Heart right ventricle (tissue), 16 donors: ENCODE results near the gene SLC25A18. TPM values are rescaled to one million over a fixed set of nuclear protein-coding genes. Genes with fewer than 3 reads are reported as not detected.

Experiments used
- ATAC-seq, 8 donors: fragments of 200-7000 bp; cut with Tn5 transposase; one replicate each; pipeline ENCODE4 v1.9.1; 2020; ENCODE audit warnings: mild to moderate bottlenecking in 8 of 8, moderate library complexity in 8 of 8, moderate number of reproducible peaks in 1 of 8
- DNase-seq, 2 donors: peaks; one replicate each; pipeline ENCODE4 v3.0.0-alpha.2; 2020
- H3K27ac ChIP-seq, 10 donors: fragments of 200-600 bp; sonication (generic) in 2 of 10; one replicate each; pipeline versions ENCODE4 v1.5.0 to v1.8.0; 2020 to 2022; ENCODE audit warnings: mild to moderate bottlenecking in 3 of 10
- H3K27me3 ChIP-seq, 7 donors: fragments of 200-600 bp; one replicate each; pipeline ENCODE4 v1.8.0; 2021 to 2022; ENCODE audit warnings: mild to moderate bottlenecking in 2 of 7
- H3K36me3 ChIP-seq, 9 donors: fragments of 200-600 bp; sonication (generic) in 1 of 9; one replicate each; pipeline versions ENCODE4 v1.5.0 to v1.8.0; 2020 to 2022; ENCODE audit warnings: mild to moderate bottlenecking in 2 of 9
- H3K4me1 ChIP-seq, 9 donors: fragments of 200-600 bp; sonication (generic) in 1 of 9; one replicate each; pipeline versions ENCODE4 v1.5.0 to v1.8.0; 2020 to 2022; ENCODE audit warnings: mild to moderate bottlenecking in 4 of 9
- H3K4me3 ChIP-seq, 10 donors: fragments of 200-600 bp; sonication (generic) in 2 of 10; one replicate each; pipeline versions ENCODE4 v1.5.0 to v1.8.0; 2020 to 2022; ENCODE audit warnings: mild to moderate bottlenecking in 7 of 10, moderate library complexity in 2 of 10
- H3K9me3 ChIP-seq, 11 donors: fragments of 200-600 bp in 10 of 11; sonication (generic) in 2 of 11; one replicate each; pipeline versions ENCODE4 v1.5.0 to v1.8.0; 2013 to 2022; ENCODE audit warnings: mild to moderate bottlenecking in 2 of 11, control low read depth in 1 of 11, moderate library complexity in 1 of 11
- CTCF ChIP-seq, 9 donors: fragments of 200-600 bp; sonication (generic) in 2 of 9; IDR thresholded peaks; one replicate each; pipeline versions ENCODE4 v1.5.0 to v1.8.0; 2021 to 2022; ENCODE audit warnings: antibody characterized with exemption in 9 of 9, mild to moderate bottlenecking in 5 of 9, moderate library complexity in 1 of 9
- WGBS, 2 donors: extraction: QIAGEN DNeasy Blood & Tissue Kit; methylation state at CpG; one replicate each; pipeline ENCODE4 v1.1.7; 2013; ENCODE audit warnings: inconsistent platforms in 1 of 2; 5-methylcytosine and 5-hydroxymethylcytosine counted together
- intact Hi-C, 10 donors: fragments of 100-400 bp; cut with DNase I; formaldehyde crosslinking; loops; one replicate each; pipeline versions ENCODE4 v1.11.1 to v1.14.2; 2022
- polyA plus RNA-seq, 2 donors: library from polyadenylated mRNA; stranded (reverse); fragments of 200-250 nt; gene quantifications; one replicate each; pipeline ENCODE4 v1.2.3, GENCODE V29; 2013
- total RNA-seq, 10 donors: library from RNA; stranded (reverse); fragmentation: NEBNext Ultra II Directional in 3 of 10; extraction: Animal tissue kit (Norgen Biotek cat#: 25700) in 3 of 10; gene quantifications; one replicate each; pipeline versions ENCODE4 v1.2.1 to v1.2.4, GENCODE V29; 2021 to 2023
- donor health status: Arrhythmogenic right ventricular cardiomyopathy.
- donor health status: ischemic (EF 13 %, LVEDD 7.1; RV severe dilation, severe dysfunction).
- donor health status: healthy with polysubstance abuse.
- donor health status: DM: no; HTN: yes; CAD: no.
- donor health status: DM: no; HTN: no; CAD: no.
- donor health status: ischemic (EF 25% LVEDD 6.9; RV normal size, moderate dysfunction).
- donor health status: ischemic (EF 25% LVEDD 5.7; RV mildly dilated, moderate dysfunction).
- donor health status: healthy.
- donor health status: DM: yes; HTN: yes; CAD: no.
- donor health status: Ischemic cardiomyopathy.
- donor health status: ischemic (EF 35%, LVEDD 5.7; RV mildly dilated, moderate dysfunction).
- donor health status: nonischemic (EF 11% LVEDD 7.7; RV severe dilation, severe dysfunction).
- donor health status: DM: yes; HTN: yes; CAD: no.
- donor health status: PGD.
- donor health status: ischemic (EF 29% LVEDD 5.4; RV normal size, mild dysfunction).
- donor health status: nonischemic (EF 23%, LVEDD 6.1; RV moderate dilation, normal function).

SLC25A18 gene
- total and polyA plus RNA-seq, 12 donors = 0.65 to 13.6 (median 1.1) TPM

GRCh38 chr22:17576470-17576869, 13.2 kb downstream of the SLC25A18 start:
- Histone ChIP-seq H3K4me3 (no peak overlapping the region), H3K4me1 (peaks cover 4 to 16% (median 8%) of the 10 kb centered on the region in 9 donors), H3K27me3 (no peaks in the 10 kb centered on the region), H3K9me3 (no peaks in the 10 kb centered on the region), H3K36me3 (no peaks in the 10 kb centered on the region), H3K27ac (peak overlapping the region in 6 of 10 donors; percentile 3 to 63 (median 29))
- no peak for TF ChIP-seq CTCF (IDR thresholded peaks at IDR 0.05)
- ATAC-seq (peak in 5 of 8 donors; percentile 22 to 80 (median 52)), DNase-seq (no peak)
- 70 to 80% methylated on average over 6 of the region's 6 CpGs for WGBS, 2 donors
- intact Hi-C loops = no loop called here

- peak overlapping the region; percentile 24 to 79 (median 59) for H3K27ac ChIP-seq
- DNase-seq (peak; percentile 49 to 50), ATAC-seq (peak in 7 of 8 donors; percentile 39 to 67 (median 59))
- no peaks in the 10 kb centered on the region for H3K9me3 ChIP-seq
- WGBS, 2 donors = 49 to 55% methylated on average over 11 of the region's 11 CpGs
- H3K27me3 ChIP-seq = no peaks in the 10 kb centered on the region
- no peak for TF ChIP-seq CTCF (IDR thresholded peaks at IDR 0.05)
- intact Hi-C loops = no loop called here
- no peaks in the 10 kb centered on the region for H3K36me3 ChIP-seq
- no peak overlapping the region for H3K4me3 ChIP-seq
- H3K4me1 ChIP-seq = peaks cover 0 to 7% (median 0%) of the 10 kb centered on the region in 9 donors
These were observed 14.9 kb downstream of the SLC25A18 start for GRCh38 chr22:17578136-17578754.

GRCh38 chr22:17579535-17579981, 16.3 kb downstream of the SLC25A18 start:
- WGBS, 2 donors = 85 to 89% methylated on average over 14 of the region's 14 CpGs
- H3K36me3 ChIP-seq = no peaks in the 10 kb centered on the region
- ATAC-seq (no peak), DNase-seq (no peak)
- H3K9me3 ChIP-seq = no peaks in the 10 kb centered on the region
- no peak for TF ChIP-seq CTCF (IDR thresholded peaks at IDR 0.05)
- intact Hi-C loops = no loop called here
- no peak overlapping the region for H3K4me3 ChIP-seq
- H3K27ac ChIP-seq = no peak overlapping the region
- no peaks in the 10 kb centered on the region for H3K27me3 ChIP-seq
- peaks cover 0 to 7% (median 0%) of the 10 kb centered on the region in 9 donors for H3K4me1 ChIP-seq

- TF ChIP-seq CTCF (IDR thresholded peaks at IDR 0.05) = no peak
- no peaks in the 10 kb centered on the region for H3K27me3 ChIP-seq
- H3K9me3 ChIP-seq = no peaks in the 10 kb centered on the region
- DNase-seq (no peak), ATAC-seq (peak in 3 of 8 donors; percentile 6 to 48 (median 14))
- H3K36me3 ChIP-seq = no peaks in the 10 kb centered on the region
- WGBS, 2 donors = 57 to 68% methylated on average over 15 of the region's 15 CpGs
- H3K4me1 ChIP-seq = peaks cover 0 to 7% (median 0%) of the 10 kb centered on the region in 9 donors
- no peak overlapping the region for H3K27ac ChIP-seq
- H3K4me3 ChIP-seq = no peak overlapping the region
- intact Hi-C loops = no loop called here
These were observed 17.2 kb downstream of the SLC25A18 start for GRCh38 chr22:17580441-17581031.
